ENCODE results near the gene LOC101059915.

GRCh38 chrX:71636438-71637252 lies 30.7 kb upstream of the LOC101059915 start:
- TF ChIP-seq EP300 (IDR thresholded peaks at IDR 0.05) = no peak
- no peak for TF ChIP-seq POLR2A (IDR thresholded peaks at IDR 0.05)

Measured in ovary (tissue), 1 donor.